DOHH2 (cell line): ENCODE data around the gene SNRNP27.

Experiments
- H3F3A ChIP-seq: fragments of 200-600 bp; sonication (generic), shearing (Covaris generic); 2 replicates; pipeline ENCODE4 v1.6.0; 2016; ENCODE audit warnings: antibody characterized with exemption, mild to moderate bottlenecking; ENCODE audit not compliant: control insufficient read depth, insufficient read depth
- H3K27ac ChIP-seq: fragments of 200-600 bp; sonication (generic); 2 replicates; pipeline ENCODE4 v1.5.1; 2014; ENCODE audit warnings: low read depth, mild to moderate bottlenecking, low read length, moderate library complexity
- H3K27me3 ChIP-seq: fragments of 200-600 bp; sonication (generic); 2 replicates; pipeline ENCODE4 v1.6.1; 2014; ENCODE audit warnings: mild to moderate bottlenecking, low read length, mixed read lengths; ENCODE audit not compliant: control insufficient read depth
- H3K36me3 ChIP-seq: fragments of 200-600 bp; sonication (generic); 2 replicates; pipeline ENCODE4 v1.6.1; 2014; ENCODE audit warnings: mild to moderate bottlenecking, low read length, moderate library complexity, mixed read lengths; ENCODE audit not compliant: control insufficient read depth
- H3K4me1 ChIP-seq: fragments of 200-600 bp; sonication (generic); 2 replicates; pipeline ENCODE4 v1.6.1; 2014; ENCODE audit warnings: mild to moderate bottlenecking, low read length, mixed read lengths; ENCODE audit not compliant: control insufficient read depth
- H3K4me2 ChIP-seq: fragments of 200-600 bp; sonication (generic); 2 replicates; pipeline ENCODE4 v1.6.0; 2014; ENCODE audit warnings: mild to moderate bottlenecking, low read length, moderate library complexity
- H3K4me3 ChIP-seq: fragments of 200-600 bp; sonication (generic); 2 replicates; pipeline ENCODE4 v1.5.1; 2014; ENCODE audit warnings: mild to moderate bottlenecking, low read length, mixed read lengths
- H3K79me2 ChIP-seq: fragments of 200-600 bp; sonication (generic); 2 replicates; pipeline ENCODE4 v1.6.1; 2014; ENCODE audit warnings: mild to moderate bottlenecking, low read length, mixed read lengths; ENCODE audit not compliant: control insufficient read depth
- H3K9me2 ChIP-seq: fragments of 200-600 bp; sonication (generic); replicated peaks from 2 replicates; pipeline ENCODE4 v1.6.1; 2014; ENCODE audit warnings: mild to moderate bottlenecking, low read length, mixed read lengths; ENCODE audit not compliant: control insufficient read depth
- H3K9me3 ChIP-seq: fragments of 200-600 bp; sonication (generic); 2 replicates; pipeline ENCODE4 v1.6.1; 2014; ENCODE audit warnings: antibody characterized with exemption, low read length, mixed read lengths; ENCODE audit not compliant: control insufficient read depth, insufficient read depth
- H4K20me1 ChIP-seq: fragments of 200-600 bp; sonication (generic); 2 replicates; pipeline ENCODE4 v1.6.0; 2014; ENCODE audit warnings: low read depth, mild to moderate bottlenecking, antibody characterized with exemption, low read length, moderate library complexity; ENCODE audit not compliant: control insufficient read depth, insufficient read depth
- EZH2phosphoT487 ChIP-seq: fragments of 200-600 bp; sonication (generic); IDR thresholded peaks from 2 replicates; pipeline ENCODE4 v1.6.1; 2017; ENCODE audit warnings: borderline replicate concordance, mild to moderate bottlenecking, antibody characterized with exemption, low read length, moderate library complexity, mixed read lengths
- TF ChIP-seq, protein P1 (sequence below): fragments of 200-600 bp; sonication (generic); IDR thresholded peaks from one replicate; pipeline ENCODE4 v1.5.1; 2014; ENCODE audit warnings: antibody characterized with exemption, mild to moderate bottlenecking, low read depth, low read length; ENCODE audit not compliant: poor library complexity, severe bottlenecking

The SNRNP27 gene

DNA sequence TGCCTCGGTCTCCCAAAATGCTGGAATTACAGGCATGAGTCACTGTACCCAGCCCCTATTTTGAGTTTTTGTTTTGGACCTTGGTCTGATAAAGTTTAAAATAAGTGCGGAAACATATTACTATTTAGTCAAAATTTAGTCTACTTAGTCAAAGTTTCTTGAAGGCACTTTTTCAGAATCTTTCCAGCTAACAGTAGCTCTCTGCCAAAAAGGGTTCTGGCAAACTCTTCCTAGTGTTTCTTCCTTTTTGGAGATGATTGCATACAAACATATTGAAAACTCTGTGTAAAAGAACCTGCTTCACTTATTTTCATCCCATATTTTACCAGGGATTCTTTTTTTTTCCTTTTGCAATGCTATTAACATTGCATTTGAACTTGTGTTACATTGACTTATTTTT, 35.5 kb upstream of the SNRNP27 start:
- Histone ChIP-seq H3K4me3 (no peak overlapping the region), H3K27ac (no peak overlapping the region), H3K27me3 (no peaks in the 10 kb centered on the region), H3K9me2 (no peaks in the 10 kb centered on the region), H3K36me3 (peaks cover 25% of the 10 kb centered on the region), H3K4me2 (no peak overlapping the region), H4K20me1 (no peaks in the 10 kb centered on the region), H3K4me1 (no peaks in the 10 kb centered on the region), H3K79me2 (no peaks in the 10 kb centered on the region), H3F3A (peaks cover 3% of the 10 kb centered on the region; the same call in 1 of the 2 replicates), H3K9me3 (no peaks in the 10 kb centered on the region)
- TF ChIP-seq EZH2phosphoT487: no peak
- TF ChIP-seq, protein P1, sequence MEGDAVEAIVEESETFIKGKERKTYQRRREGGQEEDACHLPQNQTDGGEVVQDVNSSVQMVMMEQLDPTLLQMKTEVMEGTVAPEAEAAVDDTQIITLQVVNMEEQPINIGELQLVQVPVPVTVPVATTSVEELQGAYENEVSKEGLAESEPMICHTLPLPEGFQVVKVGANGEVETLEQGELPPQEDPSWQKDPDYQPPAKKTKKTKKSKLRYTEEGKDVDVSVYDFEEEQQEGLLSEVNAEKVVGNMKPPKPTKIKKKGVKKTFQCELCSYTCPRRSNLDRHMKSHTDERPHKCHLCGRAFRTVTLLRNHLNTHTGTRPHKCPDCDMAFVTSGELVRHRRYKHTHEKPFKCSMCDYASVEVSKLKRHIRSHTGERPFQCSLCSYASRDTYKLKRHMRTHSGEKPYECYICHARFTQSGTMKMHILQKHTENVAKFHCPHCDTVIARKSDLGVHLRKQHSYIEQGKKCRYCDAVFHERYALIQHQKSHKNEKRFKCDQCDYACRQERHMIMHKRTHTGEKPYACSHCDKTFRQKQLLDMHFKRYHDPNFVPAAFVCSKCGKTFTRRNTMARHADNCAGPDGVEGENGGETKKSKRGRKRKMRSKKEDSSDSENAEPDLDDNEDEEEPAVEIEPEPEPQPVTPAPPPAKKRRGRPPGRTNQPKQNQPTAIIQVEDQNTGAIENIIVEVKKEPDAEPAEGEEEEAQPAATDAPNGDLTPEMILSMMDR: no peak

DNA sequence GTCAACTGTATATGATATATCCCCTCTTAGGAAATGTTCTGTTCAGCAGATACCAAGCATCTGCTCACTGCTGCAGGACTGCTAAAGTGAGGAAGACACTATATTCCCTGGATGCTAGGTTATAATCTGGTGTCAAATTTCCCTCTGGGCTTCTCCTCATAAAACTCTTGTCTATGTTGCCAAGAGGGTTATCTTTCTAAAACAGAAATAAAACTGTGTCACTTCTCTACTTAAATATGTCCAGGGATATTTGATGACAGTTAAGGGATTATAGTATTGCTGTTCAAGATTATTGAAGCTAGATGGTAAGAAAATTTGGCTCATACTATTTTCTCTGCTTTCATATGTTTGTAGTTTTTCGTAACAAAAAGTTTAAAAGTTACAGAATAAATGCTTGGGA, 30.5 kb upstream of the SNRNP27 start:
- H3K9me2 ChIP-seq: no peaks in the 10 kb centered on the region
- peaks cover 5% of the 10 kb centered on the region; the same call in 1 of the 2 replicates for H3F3A ChIP-seq
- no peaks in the 10 kb centered on the region for H3K9me3 ChIP-seq
- no peaks in the 10 kb centered on the region for H3K4me1 ChIP-seq
- H3K4me2 ChIP-seq: no peak overlapping the region
- peaks cover 42% of the 10 kb centered on the region for H3K36me3 ChIP-seq
- no peak for TF ChIP-seq EZH2phosphoT487
- TF ChIP-seq, protein P1: no peak
- no peak overlapping the region for H3K27ac ChIP-seq
- H3K4me3 ChIP-seq: no peak overlapping the region
- no peaks in the 10 kb centered on the region for H4K20me1 ChIP-seq
- H3K27me3 ChIP-seq: no peaks in the 10 kb centered on the region
- no peaks in the 10 kb centered on the region for H3K79me2 ChIP-seq

DNA sequence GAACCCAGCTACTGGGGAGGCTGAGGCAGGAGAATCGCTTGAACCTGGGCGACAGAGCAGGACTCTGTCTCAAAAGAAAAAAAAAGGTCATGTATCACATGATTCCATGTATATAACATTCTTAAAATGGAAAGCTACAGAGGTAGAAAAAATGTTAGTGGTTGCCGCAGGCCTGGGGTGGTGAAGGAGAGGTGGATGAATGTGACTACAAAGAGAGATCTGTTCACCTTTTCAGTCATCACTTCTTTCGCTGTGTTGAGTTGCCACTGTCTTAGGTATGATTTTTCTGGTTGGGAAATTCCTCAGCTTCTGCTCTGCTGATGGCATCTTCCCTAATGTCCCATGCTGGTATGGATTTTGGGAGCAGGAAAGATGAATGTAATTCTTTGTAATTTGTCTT, 5.3 kb upstream of the SNRNP27 start:
- TF ChIP-seq, protein P1: no peak
- no peak for TF ChIP-seq EZH2phosphoT487
- Histone ChIP-seq H3K27me3 (no peaks in the 10 kb centered on the region), H3K4me3 (no peak overlapping the region), H3F3A (peaks cover under 1% of the 10 kb centered on the region; the same call in 1 of the 2 replicates), H3K27ac (no peak overlapping the region), H3K9me3 (no peaks in the 10 kb centered on the region), H3K4me1 (peaks cover 5% of the 10 kb centered on the region), H4K20me1 (no peaks in the 10 kb centered on the region), H3K36me3 (no peaks in the 10 kb centered on the region), H3K79me2 (peaks cover 1% of the 10 kb centered on the region), H3K4me2 (no peak overlapping the region), H3K9me2 (no peaks in the 10 kb centered on the region)
